ENCODE results near the gene MTA1.

Gene MTA1

DNA sequence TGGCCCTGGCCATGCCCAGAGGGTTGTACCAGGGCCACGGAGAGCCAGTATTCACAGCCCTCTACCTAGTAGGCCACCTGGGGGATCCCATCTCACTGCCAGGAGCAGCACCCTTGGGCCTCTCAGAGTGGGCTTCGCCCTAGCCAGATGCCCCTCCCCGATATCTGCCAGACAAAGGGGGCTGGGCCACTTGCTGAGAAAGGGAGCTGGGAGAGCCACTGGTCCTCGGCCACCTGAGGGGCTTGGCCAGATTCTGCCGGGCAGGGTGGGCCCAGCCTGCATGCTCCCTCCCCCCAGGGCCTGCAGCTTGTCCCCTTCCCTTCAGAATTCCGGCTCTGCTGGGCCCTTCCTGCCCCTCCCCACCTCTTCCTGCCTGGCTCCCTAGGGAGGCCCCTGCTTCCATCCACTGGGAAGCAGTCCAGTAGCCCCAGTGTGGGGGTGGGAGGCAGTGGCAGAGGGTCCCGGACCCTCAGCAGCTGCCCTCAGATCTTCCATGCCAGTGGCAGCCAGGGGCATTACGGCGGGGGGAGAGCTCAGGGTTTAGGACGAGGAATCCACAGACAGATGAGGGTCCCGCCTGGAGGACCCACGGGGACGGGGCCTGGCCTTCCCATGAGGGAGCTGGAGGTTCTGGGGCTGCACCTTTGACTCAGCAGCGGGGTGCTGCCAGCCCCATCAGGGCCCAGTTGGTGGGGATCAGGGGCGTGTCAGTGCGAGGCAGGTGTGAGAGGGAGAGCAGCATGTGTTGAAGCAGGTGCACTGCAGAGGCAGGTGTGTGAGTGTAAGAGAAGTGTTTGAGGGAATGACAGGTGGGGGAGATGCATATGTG is 57.4 kb downstream of the MTA1 start:
- peak; percentile 41 for DNase-seq (ENCODE audit: low spot score)

DNA sequence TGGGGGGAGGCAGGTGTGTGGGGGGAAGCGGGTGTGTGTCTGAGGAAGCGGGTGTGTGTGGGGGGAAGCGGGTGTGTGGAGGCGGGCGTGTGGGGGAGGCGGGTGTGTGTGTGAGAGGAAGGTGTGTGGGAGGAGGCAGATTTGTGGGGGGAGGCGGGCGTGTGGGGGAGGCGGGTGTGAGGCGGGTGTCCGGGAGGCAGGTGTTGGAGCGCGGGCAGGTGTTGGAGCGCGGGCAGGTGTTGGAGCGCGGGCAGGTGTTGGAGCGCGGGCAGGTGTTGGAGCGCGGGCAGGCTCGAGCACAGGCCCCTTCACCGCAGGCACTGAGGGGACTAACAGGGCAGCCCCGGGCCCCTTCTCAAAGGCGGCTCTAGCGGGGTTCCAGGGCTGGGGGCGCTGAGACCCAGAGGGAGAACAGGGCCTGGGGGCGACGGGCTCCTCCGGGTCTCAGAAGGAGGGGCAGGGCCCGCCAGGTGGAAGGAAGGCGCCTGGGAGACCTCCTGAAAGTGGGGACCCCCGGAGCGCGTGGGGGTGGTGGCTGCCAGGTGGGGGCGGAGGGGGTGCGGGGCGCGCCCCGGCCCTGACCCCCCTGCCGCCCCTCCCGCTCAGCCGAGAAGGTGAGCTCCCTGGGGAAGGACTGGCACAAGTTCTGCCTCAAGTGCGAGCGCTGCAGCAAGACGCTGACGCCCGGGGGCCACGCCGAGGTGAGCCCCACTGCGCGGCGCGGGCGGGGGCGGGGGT is 58.2 kb downstream of the MTA1 start:
- DNase-seq (ENCODE audit: low spot score), result peak; percentile 48

DNA sequence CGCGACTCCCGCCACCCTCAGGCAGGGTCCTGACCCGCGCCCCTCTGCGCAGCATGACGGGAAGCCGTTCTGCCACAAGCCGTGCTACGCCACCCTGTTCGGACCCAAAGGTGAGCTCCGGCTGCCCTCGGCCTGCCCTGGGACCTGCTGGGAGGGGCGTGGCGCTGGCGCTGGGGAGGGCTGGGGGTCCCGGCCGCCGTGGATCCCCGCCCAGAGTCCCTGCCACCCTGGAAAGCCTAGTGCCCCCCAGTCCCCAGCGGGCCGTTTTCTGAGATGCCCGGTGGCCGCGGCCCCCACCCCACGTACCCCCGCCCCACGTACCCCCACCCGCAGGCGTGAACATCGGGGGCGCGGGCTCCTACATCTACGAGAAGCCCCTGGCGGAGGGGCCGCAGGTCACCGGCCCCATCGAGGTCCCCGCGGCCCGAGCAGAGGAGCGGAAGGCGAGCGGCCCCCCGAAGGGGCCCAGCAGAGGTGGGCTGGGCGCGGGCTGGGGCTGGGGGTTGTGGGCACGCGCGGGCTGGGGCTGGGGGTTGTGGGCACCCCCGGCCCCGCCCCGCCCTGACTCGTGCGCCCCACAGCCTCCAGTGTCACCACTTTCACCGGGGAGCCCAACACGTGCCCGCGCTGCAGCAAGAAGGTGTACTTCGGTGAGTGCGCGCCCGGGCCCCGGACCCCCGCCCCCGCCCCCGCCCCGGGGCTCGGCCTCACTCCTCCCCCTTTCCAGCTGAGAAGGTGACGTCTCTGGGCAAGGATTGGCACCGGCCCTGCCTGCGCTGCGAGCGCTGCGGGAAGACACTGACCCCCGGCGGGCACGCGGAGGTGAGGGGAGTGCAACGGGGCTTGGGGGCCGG is 59.0 kb downstream of the MTA1 start:
- DNase-seq (ENCODE audit: low spot score), result no peak

DNA sequence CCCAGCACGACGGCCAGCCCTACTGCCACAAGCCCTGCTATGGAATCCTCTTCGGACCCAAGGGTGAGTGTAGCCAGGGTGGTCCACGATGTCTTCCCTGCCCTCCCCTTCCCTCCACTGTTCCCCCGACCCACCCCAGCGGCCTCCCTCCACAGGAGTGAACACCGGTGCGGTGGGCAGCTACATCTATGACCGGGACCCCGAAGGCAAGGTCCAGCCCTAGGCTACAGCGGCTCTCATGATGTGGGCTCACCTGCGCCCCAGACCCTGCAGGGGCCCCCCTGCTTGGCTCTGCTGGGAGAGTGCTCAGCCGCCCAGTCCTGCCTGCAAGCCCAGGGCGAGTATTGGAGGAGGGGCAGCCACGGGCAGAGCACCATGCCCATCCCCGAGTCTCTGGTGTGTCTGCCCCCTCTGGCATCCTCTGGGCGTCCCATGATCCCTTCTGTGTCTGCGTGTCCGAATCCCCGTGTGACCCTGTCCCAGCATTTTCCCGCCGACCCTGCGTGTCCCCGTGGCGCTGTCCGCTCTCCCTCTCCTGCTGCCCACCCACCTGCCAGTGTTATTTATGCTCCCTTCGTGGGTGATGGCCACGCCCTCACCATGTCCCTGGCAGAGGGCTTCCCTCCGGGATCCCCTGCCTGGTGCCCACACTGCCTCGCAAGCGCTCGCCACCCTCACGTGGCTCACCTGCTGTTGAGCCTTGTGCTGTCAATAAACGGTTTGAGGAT is 60.0 kb downstream of the MTA1 start:
- no peak for DNase-seq (ENCODE audit: low spot score)

DNA sequence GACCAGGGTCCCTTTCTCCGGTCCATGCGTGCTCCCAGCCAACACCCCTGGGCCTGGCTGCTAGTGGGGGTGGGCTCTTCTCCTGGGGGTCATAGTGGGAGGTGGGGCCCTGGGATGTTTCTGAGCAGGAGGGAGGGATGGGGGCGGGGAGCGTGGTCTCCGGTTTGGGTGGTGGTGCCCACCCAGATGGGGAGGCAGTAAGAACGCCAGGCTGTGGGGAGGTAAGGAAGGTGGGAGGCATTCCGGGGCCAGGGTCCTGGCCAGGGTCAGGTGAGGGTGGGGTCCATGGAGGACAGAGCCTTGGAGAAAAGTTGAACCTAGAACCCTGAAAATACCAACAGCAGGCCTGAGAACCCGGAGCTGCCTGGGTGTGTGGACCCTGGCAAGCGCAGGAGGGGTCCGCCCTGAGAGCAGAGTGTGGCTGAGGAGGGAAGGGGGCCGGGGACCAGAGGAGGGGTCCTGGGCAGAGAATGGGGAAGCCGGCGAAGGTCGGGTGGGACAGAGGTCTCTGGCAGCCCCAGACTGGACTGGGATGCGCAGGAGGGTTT is 60.6 kb downstream of the MTA1 start:
- no peak for DNase-seq (ENCODE audit: low spot score)

DNA sequence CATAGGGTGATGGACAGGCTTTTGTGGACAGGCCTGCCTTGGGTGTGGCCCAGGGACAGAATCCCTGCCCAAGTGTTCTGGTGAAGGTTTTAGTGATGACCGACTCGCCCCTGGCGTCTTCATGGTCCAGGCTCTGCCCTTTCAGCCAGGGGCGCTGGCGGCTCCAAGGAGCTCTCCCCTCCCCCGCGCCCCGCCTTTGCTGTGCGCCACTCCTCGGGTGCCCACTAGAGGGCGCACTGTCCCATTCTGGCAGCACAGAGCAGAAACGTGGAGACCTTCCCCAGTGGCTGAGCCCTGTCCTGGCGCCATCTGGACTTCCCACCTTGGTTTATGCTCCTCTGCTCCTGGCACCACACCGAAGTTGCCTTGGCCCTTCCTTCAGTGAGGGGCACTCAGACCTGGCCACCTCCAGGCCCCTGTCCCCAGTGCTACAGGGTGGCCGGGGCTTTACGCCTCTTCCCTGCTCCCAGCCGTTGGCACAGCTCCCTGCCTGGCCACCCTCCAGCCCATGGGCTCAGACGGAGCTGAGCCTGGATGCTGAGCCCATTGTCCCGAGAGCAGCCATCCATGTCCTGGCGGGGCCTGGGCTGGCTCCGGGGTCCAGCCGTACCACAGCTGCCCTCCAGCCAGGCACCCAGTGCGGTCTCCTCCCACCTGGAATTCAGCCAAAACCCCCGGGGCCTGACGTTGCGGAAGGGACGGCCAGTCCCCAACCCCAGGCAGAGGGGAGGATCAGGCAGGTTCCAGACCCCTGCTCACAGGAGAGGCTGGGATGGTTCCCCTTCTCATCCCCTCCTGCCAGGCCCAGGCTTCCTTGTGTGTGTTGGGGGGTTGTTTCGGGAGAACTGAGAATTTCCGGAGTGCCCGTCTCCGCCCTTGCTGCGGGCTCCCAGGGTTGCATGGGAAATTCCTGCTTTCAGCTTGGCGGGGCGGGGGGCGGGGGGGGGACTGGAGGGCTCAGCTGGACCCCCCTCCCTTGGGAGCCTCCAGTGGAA is 61.5 kb downstream of the MTA1 start:
- DNase-seq (ENCODE audit: low spot score), result peak; percentile 94

DNA sequence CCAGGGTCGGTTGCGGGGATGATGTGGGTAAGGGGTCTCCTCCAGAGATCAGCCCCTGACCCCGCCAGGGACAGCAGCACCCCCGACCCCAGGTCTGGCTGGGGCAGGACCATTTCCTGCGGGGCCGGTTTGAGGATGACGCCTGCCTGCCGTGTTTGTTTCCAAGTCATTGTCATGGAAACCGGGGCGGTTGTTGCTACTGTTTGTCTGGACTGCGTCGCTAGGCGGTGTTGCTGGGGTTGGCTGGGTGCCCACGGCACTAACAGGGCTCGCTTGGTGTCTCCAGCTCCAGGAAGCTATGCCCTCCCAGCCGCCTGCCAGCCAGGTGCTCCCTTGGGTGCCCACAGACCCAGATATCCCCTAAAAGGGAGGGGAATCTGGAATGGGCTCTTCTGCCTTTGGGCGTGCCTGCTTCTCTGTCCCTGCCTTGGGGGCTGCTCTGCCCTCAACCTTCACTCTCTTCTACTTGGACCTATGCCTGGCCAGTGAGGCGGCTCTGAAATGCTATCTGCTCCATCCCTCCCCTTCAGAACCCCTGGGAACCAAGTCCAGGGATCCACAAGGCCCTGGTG is 62.3 kb downstream of the MTA1 start:
- DNase-seq (ENCODE audit: low spot score), result peak; percentile 98

DNA sequence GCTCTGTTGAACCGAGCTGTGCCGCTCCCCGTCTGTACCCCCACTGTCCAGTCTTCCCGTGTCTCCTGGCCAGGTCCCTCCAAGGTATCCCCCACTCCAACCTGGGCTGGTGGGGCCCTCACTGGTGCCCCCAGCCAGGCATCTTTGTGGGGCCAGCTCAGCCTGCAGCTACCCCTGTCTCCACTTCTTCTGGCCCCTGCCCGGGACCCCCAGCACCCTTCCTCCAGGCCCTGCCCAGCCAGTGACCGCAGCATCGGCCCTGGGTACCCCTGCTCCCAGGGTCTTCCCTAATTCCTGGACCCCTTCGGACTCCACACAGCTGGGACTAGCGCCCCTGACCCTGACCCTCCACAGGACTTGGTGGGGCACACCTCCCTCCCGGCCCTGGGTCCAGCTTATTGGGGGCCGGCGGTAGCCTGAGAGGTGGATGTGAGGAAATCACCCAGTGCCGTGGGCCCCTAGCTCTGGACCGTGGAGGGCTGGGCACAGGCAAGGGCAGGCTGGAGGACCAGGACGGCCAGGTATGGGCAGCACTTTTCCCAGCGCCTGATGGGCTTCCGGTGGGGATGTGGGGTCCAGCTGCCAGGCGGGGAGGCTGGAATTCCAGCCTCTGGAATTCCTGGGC is 63.0 kb downstream of the MTA1 start:
- DNase-seq (ENCODE audit: low spot score), result no peak

DNA sequence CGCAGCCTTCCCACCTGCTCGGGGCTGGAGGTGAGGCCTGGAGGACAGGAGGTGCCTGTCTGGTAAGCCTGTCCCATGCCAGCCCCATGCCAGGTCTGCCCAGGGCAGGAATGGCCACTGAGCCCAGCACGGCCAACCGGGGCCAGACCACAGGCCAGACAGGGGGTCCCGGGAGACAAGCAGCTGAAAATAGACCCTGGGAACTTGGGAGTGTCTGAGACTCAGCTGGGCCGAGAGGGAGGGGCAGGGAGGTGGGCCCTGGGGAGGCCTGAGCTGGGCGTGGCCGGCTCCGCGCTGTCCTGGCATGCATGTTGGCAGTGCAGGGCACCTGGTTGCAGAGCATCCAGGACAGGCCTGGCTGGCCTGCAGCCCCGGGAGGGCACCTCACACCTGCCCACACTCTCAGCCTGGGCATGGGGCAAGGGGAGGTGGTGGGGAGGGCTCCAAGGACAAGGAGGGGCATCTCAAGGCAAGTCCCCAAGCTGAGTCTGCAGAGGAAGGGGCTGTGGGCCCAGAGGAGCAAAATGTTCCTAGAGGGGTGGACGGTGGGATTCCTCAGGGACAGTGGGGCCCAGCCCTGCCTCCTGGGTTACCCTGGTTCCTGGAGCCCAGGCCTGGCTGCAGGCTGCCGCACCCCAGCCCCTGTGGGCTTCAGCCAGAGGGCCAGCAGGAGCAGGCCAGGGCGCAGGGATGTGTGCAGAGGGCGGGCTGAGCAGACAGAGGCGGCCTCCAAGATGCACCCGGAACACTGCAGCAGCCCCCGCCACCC is 63.9 kb downstream of the MTA1 start:
- no peak for DNase-seq (ENCODE audit: low spot score)

DNA sequence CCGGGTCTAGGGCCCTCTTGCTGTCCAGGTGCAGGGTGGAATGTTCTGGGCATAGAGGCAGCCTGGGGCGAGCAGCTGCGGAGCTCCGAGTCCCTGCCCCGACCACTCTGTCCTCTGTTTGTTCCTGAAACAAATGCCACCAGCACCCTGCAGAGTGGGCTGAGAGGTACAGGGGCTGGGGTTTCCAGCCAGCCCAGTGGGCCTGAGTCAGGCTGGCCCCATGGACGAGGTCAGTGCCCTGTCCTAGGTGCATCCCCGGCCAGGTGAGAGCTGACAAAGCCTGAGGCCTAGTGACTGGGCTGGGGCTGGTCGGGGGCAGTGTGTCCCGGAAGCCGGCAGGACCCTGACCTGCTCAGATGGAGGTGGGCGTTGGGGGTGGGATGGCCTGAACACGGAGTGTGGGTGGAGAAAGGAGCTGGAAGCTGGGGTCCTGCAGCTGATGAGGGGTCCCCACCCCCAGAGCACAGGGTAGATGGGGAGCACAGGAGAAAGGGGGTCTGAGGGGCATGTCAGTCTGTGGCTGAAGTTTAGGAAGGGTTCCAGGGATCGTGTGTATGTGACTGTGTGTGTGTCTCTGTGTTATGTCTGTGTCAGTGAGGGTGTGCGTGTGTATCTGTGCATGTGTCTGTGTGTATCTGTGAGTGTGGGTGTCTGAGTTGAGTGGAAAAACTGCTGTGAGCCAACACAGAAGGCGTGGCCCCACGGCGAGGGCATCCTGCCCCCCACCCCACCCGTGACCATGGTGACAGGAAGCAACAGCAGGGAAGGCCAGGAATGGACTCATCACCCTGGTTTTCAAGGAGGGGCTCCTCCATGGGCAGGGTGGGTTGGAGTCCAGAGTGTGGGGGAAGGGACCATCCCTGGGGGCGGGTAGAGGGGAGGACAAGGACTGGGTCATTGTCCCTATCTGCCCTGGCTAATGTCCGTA is 64.7 kb downstream of the MTA1 start:
- DNase-seq (ENCODE audit: low spot score), result peak; percentile 72

DNA sequence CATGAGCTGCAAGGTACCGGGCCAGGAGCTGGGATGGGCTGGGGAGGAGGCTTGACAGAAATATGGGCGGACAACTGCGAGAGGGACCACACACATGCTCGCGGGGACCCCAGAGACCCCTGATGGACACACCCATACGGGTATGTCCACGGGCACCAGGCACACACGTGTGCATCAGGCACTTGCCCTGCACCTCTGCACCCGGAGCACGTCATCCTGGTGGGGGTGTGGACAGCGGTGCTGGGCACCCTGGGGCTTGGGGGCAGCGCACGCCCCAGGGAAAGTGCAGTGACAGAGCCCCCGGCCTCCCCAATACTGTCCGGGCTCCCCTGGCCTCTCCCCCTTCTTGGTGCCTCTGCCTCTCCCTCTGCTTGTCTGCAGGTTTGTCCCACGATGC is 65.4 kb downstream of the MTA1 start:
- DNase-seq (ENCODE audit: low spot score), result no peak

DNA sequence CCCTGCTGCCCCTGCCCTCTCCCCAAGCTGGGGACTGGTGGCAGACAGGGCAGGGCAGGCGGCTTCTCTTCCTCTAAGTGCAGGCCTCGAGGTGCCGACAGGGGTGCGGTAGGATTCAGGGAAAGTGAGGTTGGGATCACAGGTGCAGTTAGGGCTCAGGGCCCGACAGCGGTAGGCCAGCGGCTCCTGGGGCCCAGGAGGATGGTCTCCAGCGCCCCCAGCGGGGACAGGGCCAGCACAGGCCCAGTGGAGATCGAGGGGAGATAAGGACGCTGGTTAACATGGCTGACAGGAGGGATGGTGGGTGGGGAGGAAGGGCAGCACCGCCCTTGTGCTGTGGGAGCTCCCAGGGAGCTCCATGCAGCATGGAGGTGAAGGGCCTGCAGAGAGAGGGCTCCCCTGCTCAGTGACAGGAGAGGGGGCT is 66.1 kb downstream of the MTA1 start:
- DNase-seq (ENCODE audit: low spot score), result peak; percentile 65

DNA sequence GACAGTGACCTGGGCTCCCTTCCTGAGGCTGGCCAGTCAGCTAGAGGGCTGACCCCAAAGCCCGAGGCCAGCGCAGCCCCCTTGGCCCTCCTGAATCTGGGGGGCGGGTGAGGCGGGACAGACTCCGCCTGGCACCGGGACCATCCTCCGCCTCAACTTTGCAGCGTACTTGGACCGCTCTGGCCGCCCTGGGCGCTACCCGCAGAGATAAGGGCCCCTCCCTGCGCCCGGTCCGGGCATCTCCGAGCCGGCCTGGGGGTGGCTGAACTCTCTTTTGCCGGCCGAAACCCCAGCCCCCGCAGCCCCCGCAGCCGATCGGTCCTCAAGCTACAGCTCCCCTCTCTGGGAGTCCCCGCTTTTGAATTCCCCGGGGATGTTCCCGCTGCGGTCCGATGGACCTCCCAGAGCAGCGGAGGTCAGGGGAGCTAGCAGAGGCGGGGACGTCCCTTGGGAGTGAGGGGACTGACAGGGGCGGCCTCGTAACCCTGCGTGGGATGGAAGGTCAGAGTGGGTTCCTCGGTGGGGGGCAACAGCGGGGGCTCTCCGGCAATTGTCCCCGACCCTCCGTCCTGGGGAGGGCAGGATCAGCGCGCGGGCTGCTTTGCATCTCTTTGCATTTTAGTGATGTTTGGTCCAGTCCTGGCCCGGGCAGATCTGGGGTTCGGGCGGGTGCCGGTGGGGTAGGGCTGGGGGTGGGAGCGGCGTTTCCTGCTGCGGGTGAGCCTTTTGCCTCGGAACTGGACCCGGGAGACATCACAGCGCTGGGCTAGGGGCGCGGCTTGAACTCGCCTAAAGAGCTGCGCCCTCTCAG is 66.7 kb downstream of the MTA1 start, which contains the start of gene CRIP1:
CRIP1 (plus strand) TSS at position 724 of the 811 bp plus-strand sequence. CDS start 374 bp downstream, outside the sequence.
- no peak for DNase-seq (ENCODE audit: low spot score)

DNA sequence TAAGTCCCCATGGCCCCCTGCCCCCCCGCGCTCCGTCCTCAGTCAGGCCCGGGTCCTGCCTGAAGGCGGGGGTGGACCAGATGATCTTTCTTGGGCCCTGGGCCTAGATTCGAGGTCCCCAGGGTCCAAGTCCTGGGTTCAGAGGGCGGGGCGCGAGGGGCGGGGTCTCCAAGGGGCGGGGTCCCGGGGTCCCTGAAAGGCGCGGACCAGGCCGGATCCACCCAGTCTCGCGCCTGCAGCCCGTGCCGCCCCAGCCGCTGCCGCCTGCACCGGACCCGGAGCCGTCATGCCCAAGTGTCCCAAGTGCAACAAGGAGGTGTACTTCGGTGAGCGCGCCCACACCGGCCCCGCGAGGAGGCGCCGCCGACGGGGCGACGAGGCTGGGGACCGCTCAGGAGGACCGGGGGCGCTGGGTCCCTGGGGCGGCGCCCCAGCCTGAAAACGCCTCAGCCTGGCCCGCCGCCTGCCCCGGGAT is 67.4 kb downstream of the MTA1 start:
- no peak for DNase-seq (ENCODE audit: low spot score)

DNA sequence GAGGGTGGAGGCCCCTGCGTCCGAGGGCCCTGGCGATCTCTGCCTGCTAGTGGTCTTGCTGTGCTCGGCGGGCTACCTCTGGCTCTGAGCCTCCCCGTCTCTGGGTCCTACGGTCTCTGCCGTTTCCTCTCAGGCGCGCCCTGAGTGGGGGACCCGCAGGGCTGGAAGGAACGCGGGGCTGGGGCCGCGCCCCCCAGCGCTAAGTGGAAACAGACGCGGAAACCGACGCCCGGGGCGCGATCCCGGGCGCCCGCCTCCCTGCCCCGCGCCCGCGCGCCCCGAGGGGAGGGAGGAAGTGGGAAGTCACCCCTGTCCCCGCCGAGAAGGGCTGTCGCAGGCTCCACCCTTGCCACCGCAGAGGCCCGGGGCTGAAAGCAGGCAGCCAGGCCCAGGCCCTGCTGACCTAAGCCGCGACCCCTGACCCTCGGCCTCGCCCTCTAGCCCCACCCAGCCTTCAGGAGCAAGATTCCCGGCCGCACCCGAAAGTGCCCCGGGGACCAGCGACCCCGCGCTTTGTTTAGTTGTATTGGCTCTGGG is 67.9 kb downstream of the MTA1 start:
- no peak for DNase-seq (ENCODE audit: low spot score)
